Gastroesophageal sphincter (tissue), 4 donors: Measurements from ENCODE around the gene NUP210L. TPM values are rescaled to one million over a fixed set of nuclear protein-coding genes. Genes with fewer than 3 reads are reported as not detected.

Source experiments
- ATAC-seq: fragments of 150-250 bp; one replicate; pipeline ENCODE4 v1.9.1; 2016; ENCODE audit warnings: mild to moderate bottlenecking, moderate library complexity
- H3K27ac ChIP-seq, 4 donors: fragments of 200-600 bp; sonication (generic) in 3 of 4; 1 replicate in 3 of 4; 2 replicates in 1 of 4; pipeline ENCODE4 v1.5.1; 2016 to 2019
- H3K27me3 ChIP-seq: fragments of 200-600 bp; sonication (generic); one replicate; pipeline ENCODE4 v1.5.1; 2019
- H3K36me3 ChIP-seq, 2 donors: fragments of 200-600 bp; sonication (generic); one replicate each; pipeline ENCODE4 v1.5.1; 2019; ENCODE audit warnings: control low read depth in 1 of 2
- H3K4me1 ChIP-seq, 3 donors: fragments of 200-600 bp; sonication (generic); 1 replicate in 2 of 3; 2 replicates in 1 of 3; pipeline ENCODE4 v1.5.1; 2016 to 2019; ENCODE audit warnings: control low read depth in 2 of 3
- H3K4me3 ChIP-seq, 2 donors: fragments of 200-600 bp; sonication (generic); one replicate each; pipeline ENCODE4 v1.5.1; 2019; ENCODE audit warnings: mild to moderate bottlenecking in 1 of 2, moderate library complexity in 1 of 2
- H3K9me3 ChIP-seq, 3 donors: fragments of 200-600 bp; sonication (generic); one replicate each; pipeline ENCODE4 v1.5.1; 2017 to 2019; ENCODE audit warnings: control low read depth in 2 of 3
- EP300 ChIP-seq: sonication (generic); formaldehyde crosslinking; IDR thresholded peaks from one replicate; pipeline ENCODE4 v1.6.1; 2017; ENCODE audit warnings: antibody characterized with exemption, mild to moderate bottlenecking
- POLR2A ChIP-seq, 2 donors: fragments of 450-650 bp; IDR thresholded peaks; one replicate each; pipeline ENCODE4 v1.6.1; 2017; ENCODE audit warnings: antibody characterized with exemption in 2 of 2, mild to moderate bottlenecking in 2 of 2, moderate library complexity in 1 of 2
- POLR2AphosphoS5 ChIP-seq: sonication (generic); formaldehyde crosslinking; IDR thresholded peaks from one replicate; pipeline ENCODE4 v1.6.1; 2017; ENCODE audit warnings: antibody characterized with exemption
- WGBS, 2 donors: methylation state at CpG; one replicate each; pipeline ENCODE4 v1.1.5; 2018; ENCODE audit warnings: low coverage in 1 of 2; 5-methylcytosine and 5-hydroxymethylcytosine counted together
- total RNA-seq, 4 donors: library from RNA; depleted of rRNA; stranded (reverse); fragments of >200 nt; gene quantifications; one replicate each; pipeline ENCODE4 v1.1.0, GENCODE V29; 2016
- TF ChIP-seq, protein P1 (sequence below), 4 experiments: fragments of 200-600 bp in 2 of 4; fragments of 450-650 bp in 2 of 4; sonication (generic) in 1 of 4; IDR thresholded peaks; one replicate each; pipeline ENCODE4 v1.5.1; 2017 to 2019; ENCODE audit warnings: antibody characterized with exemption in 4 of 4, mild to moderate bottlenecking in 2 of 4, moderate library complexity in 2 of 4

Gene NUP210L
- total RNA-seq, 4 donors from 2014 or later = not detected

- ATAC-seq = no peak
These were observed 193.5 kb downstream of the NUP210L start for GRCh38 chr1:153961421-153961820.

GRCh38 chr1:153960206-153960605 is 194.7 kb downstream of the NUP210L start:
- Histone ChIP-seq H3K9me3 (no peaks in the 10 kb centered on the region), H3K27ac (peak overlapping the region in 3 of 4 donors; percentile 85 to 96 (median 96)), H3K4me3 (no peak overlapping the region), H3K27me3 (no peaks in the 10 kb centered on the region), H3K36me3 (peaks cover 0 to 26% of the 10 kb centered on the region in 2 donors), H3K4me1 (peaks cover 0 to 80% (median 47%) of the 10 kb centered on the region in 3 donors)
- WGBS, 2 donors = no CpG with 5 or more reads among the region's 11 CpGs
- no peak for ATAC-seq
- TF ChIP-seq POLR2AphosphoS5 = no peak
- no peak for TF ChIP-seq POLR2A (IDR thresholded peaks at IDR 0.05)
- TF ChIP-seq EP300 = no peak
- TF ChIP-seq, protein P1, sequence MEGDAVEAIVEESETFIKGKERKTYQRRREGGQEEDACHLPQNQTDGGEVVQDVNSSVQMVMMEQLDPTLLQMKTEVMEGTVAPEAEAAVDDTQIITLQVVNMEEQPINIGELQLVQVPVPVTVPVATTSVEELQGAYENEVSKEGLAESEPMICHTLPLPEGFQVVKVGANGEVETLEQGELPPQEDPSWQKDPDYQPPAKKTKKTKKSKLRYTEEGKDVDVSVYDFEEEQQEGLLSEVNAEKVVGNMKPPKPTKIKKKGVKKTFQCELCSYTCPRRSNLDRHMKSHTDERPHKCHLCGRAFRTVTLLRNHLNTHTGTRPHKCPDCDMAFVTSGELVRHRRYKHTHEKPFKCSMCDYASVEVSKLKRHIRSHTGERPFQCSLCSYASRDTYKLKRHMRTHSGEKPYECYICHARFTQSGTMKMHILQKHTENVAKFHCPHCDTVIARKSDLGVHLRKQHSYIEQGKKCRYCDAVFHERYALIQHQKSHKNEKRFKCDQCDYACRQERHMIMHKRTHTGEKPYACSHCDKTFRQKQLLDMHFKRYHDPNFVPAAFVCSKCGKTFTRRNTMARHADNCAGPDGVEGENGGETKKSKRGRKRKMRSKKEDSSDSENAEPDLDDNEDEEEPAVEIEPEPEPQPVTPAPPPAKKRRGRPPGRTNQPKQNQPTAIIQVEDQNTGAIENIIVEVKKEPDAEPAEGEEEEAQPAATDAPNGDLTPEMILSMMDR (IDR thresholded peaks at IDR 0.05) = no peak

More at GRCh38 chr1:153961421-153961820, 193.5 kb downstream of the NUP210L start:
- Histone ChIP-seq H3K27ac (peak overlapping the region in 3 of 4 donors; percentile 96 to 98 (median 97)), H3K36me3 (peaks cover 0 to 26% of the 10 kb centered on the region in 2 donors), H3K4me1 (peaks cover 0 to 77% (median 41%) of the 10 kb centered on the region in 3 donors), H3K4me3 (peak overlapping the region in 1 of 2 donors; percentile 85), H3K27me3 (no peaks in the 10 kb centered on the region), H3K9me3 (no peaks in the 10 kb centered on the region)
- TF ChIP-seq POLR2A (IDR thresholded peaks at IDR 0.05) = no peak
- no peak for TF ChIP-seq EP300
- TF ChIP-seq, protein P1 (IDR thresholded peaks at IDR 0.05) = no peak
- TF ChIP-seq POLR2AphosphoS5 = no peak
- WGBS, 2 donors = 50 to 85% methylated on average over 2 of the region's 4 CpGs

GRCh38 chr1:153959454-153959853 is 195.4 kb downstream of the NUP210L start:
- peaks cover 0 to 33% of the 10 kb centered on the region in 2 donors for H3K36me3 ChIP-seq
- H3K4me3 ChIP-seq = peak overlapping the region in 1 of 2 donors; percentile 95
- H3K27ac ChIP-seq = peak overlapping the region in 3 of 4 donors; percentile 85 to 96 (median 96)
- H3K9me3 ChIP-seq = no peaks in the 10 kb centered on the region
- TF ChIP-seq, protein P1 (IDR thresholded peaks at IDR 0.05) = no peak
- no peak for TF ChIP-seq POLR2AphosphoS5
- no peak for TF ChIP-seq EP300
- TF ChIP-seq POLR2A (IDR thresholded peaks at IDR 0.05) = no peak
- peaks cover 0 to 84% (median 44%) of the 10 kb centered on the region in 3 donors for H3K4me1 ChIP-seq
- 66 to 90% methylated on average over 2 to 3 of the region's 3 CpGs for WGBS, 2 donors
- no peak for ATAC-seq
- H3K27me3 ChIP-seq = no peaks in the 10 kb centered on the region

DNA sequence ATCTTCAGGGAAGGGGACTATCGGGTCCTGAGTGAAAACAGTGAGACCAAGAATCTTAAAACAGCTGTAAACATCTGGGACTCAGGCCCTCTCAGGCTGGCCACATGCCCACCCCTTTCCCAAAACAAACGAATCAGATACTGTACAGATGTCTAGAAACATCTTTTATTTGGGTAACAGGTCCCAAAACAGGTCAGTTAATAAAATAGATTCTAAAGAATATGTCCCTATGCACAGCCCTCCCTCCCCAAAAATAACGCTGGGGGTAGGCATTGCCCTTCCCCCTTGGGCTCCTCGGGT is 196.0 kb downstream of the NUP210L start:
- WGBS, 2 donors = 0 to 8% methylated on average over 4 of the region's 4 CpGs
- ATAC-seq = peak; percentile 1
- peaks cover 0 to 84% (median 40%) of the 10 kb centered on the region in 3 donors for H3K4me1 ChIP-seq

More for the DNA sequence above, 196.0 kb downstream of the NUP210L start:
- Histone ChIP-seq H3K36me3 (peaks cover 0 to 39% of the 10 kb centered on the region in 2 donors), H3K27ac (peak overlapping the region; percentile 32 to 96 (median 90)), H3K4me3 (peak overlapping the region in 1 of 2 donors; percentile 95), H3K27me3 (no peaks in the 10 kb centered on the region), H3K9me3 (no peaks in the 10 kb centered on the region)
- TF ChIP-seq POLR2AphosphoS5 (no peak), EP300 (no peak), POLR2A (IDR thresholded peaks at IDR 0.05) (no peak)
- TF ChIP-seq, protein P1 (IDR thresholded peaks at IDR 0.05) = no peak
